ENCODE data around the gene KPNA1.
A peak's percentile ranks its signal among the peaks of the same experiment; 100 is the strongest.

The KPNA1 gene

GRCh38 chr3:122389197-122389596, 125.5 kb downstream of the KPNA1 start:
- no peak overlapping the region for H3K27ac ChIP-seq
- no peak overlapping the region for H3K4me3 ChIP-seq
- no peak for TF ChIP-seq CTCF (IDR thresholded peaks at IDR 0.05)
- no peak for DNase-seq (ENCODE audit: low spot score)

- Histone ChIP-seq H3K27ac (no peak overlapping the region), H3K4me3 (no peak overlapping the region)
- DNase-seq (ENCODE audit: low spot score), result no peak
- no peak for TF ChIP-seq CTCF (IDR thresholded peaks at IDR 0.05)
These were observed 127.0 kb downstream of the KPNA1 start for GRCh38 chr3:122387709-122388108.

GRCh38 chr3:122383771-122384697, 130.7 kb downstream of the KPNA1 start, which contains the start of gene FAM162A:
Gene FAM162A, plus strand, starts transcription at chr3:122384182. Its CDS starts 84 bp downstream, at chr3:122384266.
- peak; percentile 7 for TF ChIP-seq CTCF (IDR thresholded peaks at IDR 0.05)
- peak; percentile 94 for DNase-seq (ENCODE audit: low spot score)
- peak within 1 kb of the TSS; percentile 87 for H3K4me3 ChIP-seq
- H3K27ac ChIP-seq, result peak within 1 kb of the TSS; percentile 68 to 93

- peak within 1 kb of the TSS; percentile 87 for H3K4me3 ChIP-seq
- TF ChIP-seq CTCF (IDR thresholded peaks at IDR 0.05), result peak; percentile 6
- H3K27ac ChIP-seq, result peak within 1 kb of the TSS; percentile 68 to 93
- peak; percentile 87 for DNase-seq (ENCODE audit: low spot score)
These were observed 131.7 kb downstream of the KPNA1 start, which contains the start of gene MIX23 for GRCh38 chr3:122382888-122383666. Gene MIX23, minus strand, starts transcription at chr3:122383231. Its CDS starts 7 bp downstream, at chr3:122383224.

- TF ChIP-seq CTCF (IDR thresholded peaks at IDR 0.05), result no peak
- H3K4me3 ChIP-seq, result no peak overlapping the region
- H3K27ac ChIP-seq, result no peak overlapping the region
- DNase-seq (ENCODE audit: low spot score), result no peak
These were observed 136.8 kb downstream of the KPNA1 start for GRCh38 chr3:122377975-122378374.

GRCh38 chr3:122374034-122374433, 140.7 kb downstream of the KPNA1 start:
- TF ChIP-seq CTCF (IDR thresholded peaks at IDR 0.05), result no peak
- no peak for DNase-seq (ENCODE audit: low spot score)
- H3K4me3 ChIP-seq, result no peak overlapping the region
- H3K27ac ChIP-seq, result no peak overlapping the region

All from coronary artery (tissue), 2 donors.